ENCODE results near the gene ZC3HAV1L.
A peak's percentile ranks its signal among the peaks of the same experiment; 100 is the strongest.
"Not testable (repeated sequence)": the region's sequence is repeated elsewhere in the genome, so short reads cannot be mapped to it uniquely, and the experiment has no call there.

ZC3HAV1L gene

GRCh38 chr7:139035586-139036353 is at the start of gene ZC3HAV1L:
TSS of gene ZC3HAV1L (minus strand) at chr7:139036042. CDS start at chr7:139036017, 25 bp downstream.
- peak; percentile 67 to 75 for DNase-seq

GRCh38 chr7:139084709-139085108 is 48.9 kb upstream of the ZC3HAV1L start:
- DNase-seq, result no peak

- DNase-seq, result no peak
Measured at GRCh38 chr7:139081584-139081983, 45.7 kb upstream of the ZC3HAV1L start.

GRCh38 chr7:139080905-139081304 is 45.1 kb upstream of the ZC3HAV1L start:
- no peak for DNase-seq

- DNase-seq, result no peak
Measured at GRCh38 chr7:139079861-139080260, 44.0 kb upstream of the ZC3HAV1L start.

GRCh38 chr7:139078911-139079310 is 43.1 kb upstream of the ZC3HAV1L start:
- DNase-seq, result peak; percentile 48 to 49

GRCh38 chr7:139078399-139078798 is 42.6 kb upstream of the ZC3HAV1L start:
- DNase-seq, result no peak

- DNase-seq, result not testable (repeated sequence)
Measured at GRCh38 chr7:139077706-139078105, 41.9 kb upstream of the ZC3HAV1L start.

GRCh38 chr7:139075871-139076686 is 40.2 kb upstream of the ZC3HAV1L start:
- DNase-seq, result no peak

- DNase-seq, result peak; percentile 84 to 88
Measured at GRCh38 chr7:139075031-139075652, 39.3 kb upstream of the ZC3HAV1L start.

- no peak for DNase-seq
Measured at GRCh38 chr7:139072796-139073195, 37.0 kb upstream of the ZC3HAV1L start.

- DNase-seq, result no peak
Measured at GRCh38 chr7:139071680-139072079, 35.8 kb upstream of the ZC3HAV1L start.

- DNase-seq, result no peak
Measured at GRCh38 chr7:139068544-139069399, 32.9 kb upstream of the ZC3HAV1L start.

- no peak for DNase-seq
Measured at GRCh38 chr7:139066315-139066714, 30.5 kb upstream of the ZC3HAV1L start.

- no peak for DNase-seq
Measured at GRCh38 chr7:139065323-139065722, 29.5 kb upstream of the ZC3HAV1L start.

GRCh38 chr7:139061416-139061815 is 25.6 kb upstream of the ZC3HAV1L start:
- DNase-seq, result no peak

- no peak for DNase-seq
Measured at GRCh38 chr7:139060695-139061237, 24.9 kb upstream of the ZC3HAV1L start.

- DNase-seq, result no peak
Measured at GRCh38 chr7:139059905-139060304, 24.1 kb upstream of the ZC3HAV1L start.

GRCh38 chr7:139058943-139059342 is 23.1 kb upstream of the ZC3HAV1L start:
- no peak for DNase-seq

GRCh38 chr7:139055674-139056073 is 19.8 kb upstream of the ZC3HAV1L start:
- no peak for DNase-seq

- DNase-seq, result not testable (repeated sequence)
Measured at GRCh38 chr7:139054656-139055055, 18.8 kb upstream of the ZC3HAV1L start.

- DNase-seq, result no peak
Measured at GRCh38 chr7:139054101-139054500, 18.3 kb upstream of the ZC3HAV1L start.

Data from Kasumi-1 (cell line).